ENCODE measurements around the gene HAO1.

The HAO1 gene

GRCh38 chr20:7897781-7898364 lies 42.4 kb downstream of the HAO1 start:
- Mint-ChIP-seq H3K4me3 (no peak overlapping the region), H3K4me1 (no peaks in the 10 kb centered on the region), H3K9me3 (peaks cover 0 to under 1% of the 10 kb centered on the region in 2 donors), H3K27ac (no peak overlapping the region), H3K27me3 (no peaks in the 10 kb centered on the region)
- DNase-seq, result no peak
- no peak for ATAC-seq

- ATAC-seq (no peak), DNase-seq (no peak)
- H3K9me3 Mint-ChIP-seq, result no peaks in the 10 kb centered on the region
- H3K27me3 Mint-ChIP-seq, result no peaks in the 10 kb centered on the region
- no peak overlapping the region for H3K4me3 Mint-ChIP-seq
- H3K27ac Mint-ChIP-seq, result no peak overlapping the region
- no peaks in the 10 kb centered on the region for H3K4me1 Mint-ChIP-seq
Measured at GRCh38 chr20:7893014-7893730, 47.1 kb downstream of the HAO1 start.

GRCh38 chr20:7891705-7892104 lies 48.6 kb downstream of the HAO1 start:
- H3K4me3 Mint-ChIP-seq, result no peak overlapping the region
- H3K4me1 Mint-ChIP-seq, result no peaks in the 10 kb centered on the region
- ATAC-seq, result no peak

GRCh38 chr20:7889736-7890135 lies 50.5 kb downstream of the HAO1 start:
- no peaks in the 10 kb centered on the region for H3K9me3 Mint-ChIP-seq
- ATAC-seq (no peak), DNase-seq (no peak)
- no peaks in the 10 kb centered on the region for H3K4me1 Mint-ChIP-seq
- H3K4me3 Mint-ChIP-seq, result no peak overlapping the region
- H3K27me3 Mint-ChIP-seq, result no peaks in the 10 kb centered on the region
- H3K27ac Mint-ChIP-seq, result no peak overlapping the region

More at GRCh38 chr20:7891705-7892104, 48.6 kb downstream of the HAO1 start:
- no peak for DNase-seq
- Mint-ChIP-seq H3K27ac (no peak overlapping the region), H3K27me3 (no peaks in the 10 kb centered on the region), H3K9me3 (no peaks in the 10 kb centered on the region)

GRCh38 chr20:7883741-7884140 lies 56.5 kb downstream of the HAO1 start:
- no peak for ATAC-seq
- Mint-ChIP-seq H3K4me1 (no peaks in the 10 kb centered on the region), H3K27me3 (no peaks in the 10 kb centered on the region), H3K4me3 (no peak overlapping the region), H3K27ac (no peak overlapping the region), H3K9me3 (no peaks in the 10 kb centered on the region)
- DNase-seq, result no peak

- H3K4me1 Mint-ChIP-seq, result no peaks in the 10 kb centered on the region
- no peak for DNase-seq
- no peaks in the 10 kb centered on the region for H3K9me3 Mint-ChIP-seq
Measured at GRCh38 chr20:7883309-7883708, 56.9 kb downstream of the HAO1 start.

GRCh38 chr20:7882076-7882475 lies 58.2 kb downstream of the HAO1 start:
- H3K4me3 Mint-ChIP-seq, result no peak overlapping the region
- no peak for DNase-seq
- H3K4me1 Mint-ChIP-seq, result no peaks in the 10 kb centered on the region
- no peaks in the 10 kb centered on the region for H3K27me3 Mint-ChIP-seq
- no peaks in the 10 kb centered on the region for H3K9me3 Mint-ChIP-seq
- H3K27ac Mint-ChIP-seq, result no peak overlapping the region
- ATAC-seq, result no peak

More at GRCh38 chr20:7883309-7883708, 56.9 kb downstream of the HAO1 start:
- no peak for ATAC-seq
- Mint-ChIP-seq H3K27me3 (no peaks in the 10 kb centered on the region), H3K27ac (no peak overlapping the region), H3K4me3 (no peak overlapping the region)

- no peaks in the 10 kb centered on the region for H3K9me3 Mint-ChIP-seq
- no peaks in the 10 kb centered on the region for H3K4me1 Mint-ChIP-seq
- H3K27me3 Mint-ChIP-seq, result no peaks in the 10 kb centered on the region
- ATAC-seq, result no peak
- H3K27ac Mint-ChIP-seq, result no peak overlapping the region
- H3K4me3 Mint-ChIP-seq, result no peak overlapping the region
- DNase-seq, result no peak
Measured at GRCh38 chr20:7881551-7881950, 58.7 kb downstream of the HAO1 start.

GRCh38 chr20:7879883-7880282 lies 60.4 kb downstream of the HAO1 start:
- DNase-seq (no peak), ATAC-seq (no peak)
- no peaks in the 10 kb centered on the region for H3K9me3 Mint-ChIP-seq
- no peak overlapping the region for H3K27ac Mint-ChIP-seq
- no peak overlapping the region for H3K4me3 Mint-ChIP-seq
- no peaks in the 10 kb centered on the region for H3K4me1 Mint-ChIP-seq
- H3K27me3 Mint-ChIP-seq, result no peaks in the 10 kb centered on the region

- no peaks in the 10 kb centered on the region for H3K9me3 Mint-ChIP-seq
- no peaks in the 10 kb centered on the region for H3K27me3 Mint-ChIP-seq
- no peak for DNase-seq
- ATAC-seq, result no peak
- H3K27ac Mint-ChIP-seq, result no peak overlapping the region
- H3K4me3 Mint-ChIP-seq, result no peak overlapping the region
- H3K4me1 Mint-ChIP-seq, result no peaks in the 10 kb centered on the region
Measured at GRCh38 chr20:7868108-7868507, 72.2 kb downstream of the HAO1 start.

GRCh38 chr20:7866285-7866684 lies 74.0 kb downstream of the HAO1 start:
- no peak for ATAC-seq
- H3K4me3 Mint-ChIP-seq, result no peak overlapping the region

GRCh38 chr20:7859356-7859802 lies 80.9 kb downstream of the HAO1 start:
- no peaks in the 10 kb centered on the region for H3K4me1 Mint-ChIP-seq
- peaks cover 10% of the 10 kb centered on the region for H3K27me3 Mint-ChIP-seq
- DNase-seq, result peak in 1 of 2 donors; percentile 2

More at GRCh38 chr20:7866285-7866684, 74.0 kb downstream of the HAO1 start:
- no peak for DNase-seq
- no peaks in the 10 kb centered on the region for H3K27me3 Mint-ChIP-seq
- no peaks in the 10 kb centered on the region for H3K9me3 Mint-ChIP-seq
- H3K27ac Mint-ChIP-seq, result peak overlapping the region in 1 of 2 donors; percentile 23
- no peaks in the 10 kb centered on the region for H3K4me1 Mint-ChIP-seq

GRCh38 chr20:7858734-7859250 lies 81.5 kb downstream of the HAO1 start:
- ATAC-seq, result no peak
- no peak overlapping the region for H3K27ac Mint-ChIP-seq
- H3K27me3 Mint-ChIP-seq, result peaks cover 10% of the 10 kb centered on the region
- no peak overlapping the region for H3K4me3 Mint-ChIP-seq
- no peaks in the 10 kb centered on the region for H3K9me3 Mint-ChIP-seq
- no peak for DNase-seq
- no peaks in the 10 kb centered on the region for H3K4me1 Mint-ChIP-seq

More at GRCh38 chr20:7859356-7859802, 80.9 kb downstream of the HAO1 start:
- no peak for ATAC-seq
- Mint-ChIP-seq H3K27ac (no peak overlapping the region), H3K9me3 (no peaks in the 10 kb centered on the region), H3K4me3 (no peak overlapping the region)

GRCh38 chr20:7856756-7857155 lies 83.5 kb downstream of the HAO1 start:
- H3K27me3 Mint-ChIP-seq, result peaks cover 10% of the 10 kb centered on the region
- H3K4me1 Mint-ChIP-seq, result no peaks in the 10 kb centered on the region
- no peak overlapping the region for H3K4me3 Mint-ChIP-seq
- no peak overlapping the region for H3K27ac Mint-ChIP-seq
- DNase-seq, result no peak
- ATAC-seq, result no peak
- H3K9me3 Mint-ChIP-seq, result no peaks in the 10 kb centered on the region

GRCh38 chr20:7855545-7855944 lies 84.7 kb downstream of the HAO1 start:
- DNase-seq, result no peak
- Mint-ChIP-seq H3K4me1 (no peaks in the 10 kb centered on the region), H3K27me3 (peaks cover 10% of the 10 kb centered on the region)

GRCh38 chr20:7853493-7853892 lies 86.8 kb downstream of the HAO1 start:
- no peaks in the 10 kb centered on the region for H3K4me1 Mint-ChIP-seq
- no peak for DNase-seq
- no peak overlapping the region for H3K27ac Mint-ChIP-seq
- ATAC-seq, result no peak
- H3K4me3 Mint-ChIP-seq, result no peak overlapping the region
- H3K9me3 Mint-ChIP-seq, result no peaks in the 10 kb centered on the region
- H3K27me3 Mint-ChIP-seq, result peaks cover 10% of the 10 kb centered on the region

More at GRCh38 chr20:7855545-7855944, 84.7 kb downstream of the HAO1 start:
- Mint-ChIP-seq H3K27ac (no peak overlapping the region), H3K9me3 (no peaks in the 10 kb centered on the region), H3K4me3 (no peak overlapping the region)
- ATAC-seq, result no peak
